ENCODE measurements around the gene KCNH4. TPM values are rescaled to one million over a fixed set of nuclear protein-coding genes. Genes with fewer than 3 reads are reported as not detected.

The KCNH4 gene
- total RNA-seq, 5 donors from 2014 or later (not counting 1 experiment from before 2014, with no cell fraction given): 0.06 to 0.35 (median 0.20) TPM; not detected in 1

GRCh38 chr17:42133461-42134041, 47.4 kb downstream of the KCNH4 start:
- Histone ChIP-seq H3K4me3 (ENCODE audit: control insufficient read depth in 1 of 2, extremely low read depth in 1 of 2, low read length in 1 of 2) (no peak overlapping the region), H3K4me1 (ENCODE audit: control insufficient read depth in 1 of 2, extremely low read depth in 1 of 2, insufficient read depth in 2 of 2, low read length in 2 of 2) (peaks cover 28 to 40% of the 10 kb centered on the region in 2 experiments), H3K27me3 (replicated peaks in 1 of 2; ENCODE audit: control insufficient read depth in 2 of 2, extremely low read depth in 1 of 2, insufficient read depth in 2 of 2, low read length in 1 of 2) (no peaks in the 10 kb centered on the region), H3K27ac (ENCODE audit: low read length) (peak overlapping the region; percentile 0), H3K9me3 (no peaks in the 10 kb centered on the region), H3K36me3 (ENCODE audit: control insufficient read depth in 2 of 2, extremely low read depth in 1 of 2, insufficient read depth in 1 of 2, low read length in 1 of 2) (peaks cover 14 to 48% of the 10 kb centered on the region in 2 donors)
- Mint-ChIP-seq H3K4me1 (peaks cover 50 to 65% (median 61%) of the 10 kb centered on the region in 3 donors), H3K27ac (peak overlapping the region; percentile 86 to 88), H3K9me3 (no peaks in the 10 kb centered on the region), H3K27me3 (no peaks in the 10 kb centered on the region), H3K4me3 (peak overlapping the region in 1 of 3 donors; percentile 56), H3K36me3 (peaks cover 25% of the 10 kb centered on the region)
- ATAC-seq (replicated peaks in 1 of 4) (peak; percentile 73 to 84 (median 79)), DNase-seq (peak in 31 of 35 experiments; percentile 23 to 80 (median 47))
- CTCF ChIA-PET: no interaction called here
- WGBS (ENCODE audit: insufficient coverage): 38% methylated on average over 4 of the region's 4 CpGs
- POLR2A ChIA-PET: interaction anchor here in 1 of 2 donors (0.6 kb wide), 1 partner anchor 164 kb away, joined by 3 read pairs; no protein-coding TSS in a partner anchor

GRCh38 chr17:42132941-42133340, 48.0 kb downstream of the KCNH4 start:
- H3K27me3 Mint-ChIP-seq: no peaks in the 10 kb centered on the region
- peak overlapping the region in 2 of 3 donors; percentile 7 to 56 for H3K4me3 Mint-ChIP-seq
- Histone ChIP-seq H3K4me1 (ENCODE audit: control insufficient read depth in 1 of 2, extremely low read depth in 1 of 2, insufficient read depth in 2 of 2, low read length in 2 of 2) (peaks cover 28 to 40% of the 10 kb centered on the region in 2 experiments), H3K9me3 (no peaks in the 10 kb centered on the region), H3K27me3 (replicated peaks in 1 of 2; ENCODE audit: control insufficient read depth in 2 of 2, extremely low read depth in 1 of 2, insufficient read depth in 2 of 2, low read length in 1 of 2) (no peaks in the 10 kb centered on the region), H3K27ac (ENCODE audit: low read length) (no peak overlapping the region), H3K36me3 (ENCODE audit: control insufficient read depth in 2 of 2, extremely low read depth in 1 of 2, insufficient read depth in 1 of 2, low read length in 1 of 2) (peaks cover 16 to 55% of the 10 kb centered on the region in 2 donors), H3K4me3 (ENCODE audit: control insufficient read depth in 1 of 2, extremely low read depth in 1 of 2, low read length in 1 of 2) (no peak overlapping the region)
- peaks cover 50 to 60% (median 55%) of the 10 kb centered on the region in 3 donors for H3K4me1 Mint-ChIP-seq
- peak overlapping the region; percentile 86 to 88 for H3K27ac Mint-ChIP-seq
- no peaks in the 10 kb centered on the region for H3K9me3 Mint-ChIP-seq
- WGBS (ENCODE audit: insufficient coverage): 30% methylated on average over 3 of the region's 3 CpGs
- ATAC-seq (replicated peaks in 1 of 4) (peak; percentile 27 to 46 (median 39)), DNase-seq (peak in 2 of 35 experiments; percentile 20 to 23)
- ChIA-PET CTCF (no interaction called here), POLR2A (interaction anchor here in 1 of 2 donors (0.6 kb wide), 1 partner anchor 163 kb away, joined by 3 read pairs; no protein-coding TSS in a partner anchor)
- peaks cover 30% of the 10 kb centered on the region for H3K36me3 Mint-ChIP-seq

GRCh38 chr17:42131981-42132432, 48.9 kb downstream of the KCNH4 start:
- Mint-ChIP-seq H3K27ac (peak overlapping the region; percentile 75 to 86), H3K4me3 (no peak overlapping the region), H3K36me3 (peaks cover 36% of the 10 kb centered on the region), H3K9me3 (no peaks in the 10 kb centered on the region), H3K4me1 (peaks cover 50 to 57% (median 54%) of the 10 kb centered on the region in 3 donors), H3K27me3 (no peaks in the 10 kb centered on the region)
- POLR2A ChIA-PET: no interaction called here
- no CpG with 5 or more reads among the region's 4 CpGs for WGBS (ENCODE audit: insufficient coverage)
- ATAC-seq (replicated peaks in 1 of 4): no peak
- Histone ChIP-seq H3K4me3 (ENCODE audit: control insufficient read depth in 1 of 2, extremely low read depth in 1 of 2, low read length in 1 of 2) (no peak overlapping the region), H3K27ac (ENCODE audit: low read length) (no peak overlapping the region), H3K36me3 (ENCODE audit: control insufficient read depth in 2 of 2, extremely low read depth in 1 of 2, insufficient read depth in 1 of 2, low read length in 1 of 2) (peaks cover 18 to 64% of the 10 kb centered on the region in 2 donors), H3K4me1 (ENCODE audit: control insufficient read depth in 1 of 2, extremely low read depth in 1 of 2, insufficient read depth in 2 of 2, low read length in 2 of 2) (peaks cover 28 to 40% of the 10 kb centered on the region in 2 experiments), H3K9me3 (no peaks in the 10 kb centered on the region), H3K27me3 (replicated peaks in 1 of 2; ENCODE audit: control insufficient read depth in 2 of 2, extremely low read depth in 1 of 2, insufficient read depth in 2 of 2, low read length in 1 of 2) (no peaks in the 10 kb centered on the region)
- CTCF ChIA-PET: interaction anchor here (0.6 to 0.7 kb wide), 2 partner anchors 112 to 180 kb away, joined by 3 to 7 read pairs; no protein-coding TSS in a partner anchor
- DNase-seq: no peak

- peak overlapping the region; percentile 75 to 86 for H3K27ac Mint-ChIP-seq
- peaks cover 27 to 34% of the 10 kb centered on the region in 2 experiments for H3K4me1 ChIP-seq (ENCODE audit: control insufficient read depth in 1 of 2, extremely low read depth in 1 of 2, insufficient read depth in 2 of 2, low read length in 2 of 2)
- H3K36me3 Mint-ChIP-seq: peaks cover 41% of the 10 kb centered on the region
- H3K4me3 Mint-ChIP-seq: no peak overlapping the region
- peaks cover 45 to 50% (median 49%) of the 10 kb centered on the region in 3 donors for H3K4me1 Mint-ChIP-seq
- no peaks in the 10 kb centered on the region for H3K9me3 Mint-ChIP-seq
- H3K36me3 ChIP-seq (ENCODE audit: control insufficient read depth in 2 of 2, extremely low read depth in 1 of 2, insufficient read depth in 1 of 2, low read length in 1 of 2): peaks cover 18 to 69% of the 10 kb centered on the region in 2 donors
- H3K4me3 ChIP-seq (ENCODE audit: control insufficient read depth in 1 of 2, extremely low read depth in 1 of 2, low read length in 1 of 2): no peak overlapping the region
- H3K27me3 ChIP-seq (replicated peaks in 1 of 2; ENCODE audit: control insufficient read depth in 2 of 2, extremely low read depth in 1 of 2, insufficient read depth in 2 of 2, low read length in 1 of 2): no peaks in the 10 kb centered on the region
- POLR2A ChIA-PET: no interaction called here
- no peak for DNase-seq
- no peak for ATAC-seq (replicated peaks in 1 of 4)
- H3K9me3 ChIP-seq: no peaks in the 10 kb centered on the region
- 93% methylated on average over 3 of the region's 4 CpGs for WGBS (ENCODE audit: insufficient coverage)
- H3K27me3 Mint-ChIP-seq: no peaks in the 10 kb centered on the region
- no peak overlapping the region for H3K27ac ChIP-seq (ENCODE audit: low read length)
- CTCF ChIA-PET: interaction anchor here in 1 of 2 donors (0.5 kb wide), 1 partner anchor 172 kb away, joined by 4 read pairs; no protein-coding TSS in a partner anchor
Measured at GRCh38 chr17:42131232-42131631, 49.7 kb downstream of the KCNH4 start.

- Mint-ChIP-seq H3K36me3 (peaks cover 47% of the 10 kb centered on the region), H3K27ac (peak overlapping the region; percentile 77 to 86), H3K27me3 (no peaks in the 10 kb centered on the region), H3K9me3 (no peaks in the 10 kb centered on the region), H3K4me1 (peaks cover 37 to 42% (median 41%) of the 10 kb centered on the region in 3 donors), H3K4me3 (no peak overlapping the region)
- Histone ChIP-seq H3K27ac (ENCODE audit: low read length) (no peak overlapping the region), H3K27me3 (replicated peaks in 1 of 2; ENCODE audit: control insufficient read depth in 2 of 2, extremely low read depth in 1 of 2, insufficient read depth in 2 of 2, low read length in 1 of 2) (no peaks in the 10 kb centered on the region), H3K9me3 (no peaks in the 10 kb centered on the region), H3K36me3 (ENCODE audit: control insufficient read depth in 2 of 2, extremely low read depth in 1 of 2, insufficient read depth in 1 of 2, low read length in 1 of 2) (peaks cover 18 to 71% of the 10 kb centered on the region in 2 donors), H3K4me1 (ENCODE audit: control insufficient read depth in 1 of 2, extremely low read depth in 1 of 2, insufficient read depth in 2 of 2, low read length in 2 of 2) (peaks cover 22 to 27% of the 10 kb centered on the region in 2 experiments), H3K4me3 (ENCODE audit: control insufficient read depth in 1 of 2, extremely low read depth in 1 of 2, low read length in 1 of 2) (no peak overlapping the region)
- POLR2A ChIA-PET: interaction anchor here in 1 of 2 donors (0.6 to 1.0 kb wide), 2 partner anchors 20 to 205 kb away, joined by 4 to 7 read pairs; no protein-coding TSS in a partner anchor
- WGBS (ENCODE audit: insufficient coverage): 100% methylated on average over 6 of the region's 16 CpGs
- CTCF ChIA-PET: no interaction called here
- DNase-seq (no peak), ATAC-seq (replicated peaks in 1 of 4) (no peak)
Measured at GRCh38 chr17:42130310-42130936, 50.5 kb downstream of the KCNH4 start.

GRCh38 chr17:42129109-42129837, 51.7 kb downstream of the KCNH4 start:
- ChIA-PET CTCF (no interaction called here), POLR2A (interaction anchor here (0.5 to 1.0 kb wide), 3 partner anchors 19 to 22 kb away, joined by 3 to 5 read pairs (median 4); no protein-coding TSS in a partner anchor)
- WGBS (ENCODE audit: insufficient coverage): 96% methylated on average over 5 of the region's 8 CpGs
- H3K9me3 ChIP-seq: no peaks in the 10 kb centered on the region
- no peak overlapping the region for H3K27ac Mint-ChIP-seq
- ATAC-seq (replicated peaks in 1 of 4) (no peak), DNase-seq (no peak)
- peaks cover 20 to 21% of the 10 kb centered on the region in 2 experiments for H3K4me1 ChIP-seq (ENCODE audit: control insufficient read depth in 1 of 2, extremely low read depth in 1 of 2, insufficient read depth in 2 of 2, low read length in 2 of 2)
- H3K27me3 Mint-ChIP-seq: no peaks in the 10 kb centered on the region
- no peak overlapping the region for H3K27ac ChIP-seq (ENCODE audit: low read length)
- peaks cover 33 to 37% (median 34%) of the 10 kb centered on the region in 3 donors for H3K4me1 Mint-ChIP-seq
- H3K36me3 Mint-ChIP-seq: peaks cover 49% of the 10 kb centered on the region
- H3K4me3 Mint-ChIP-seq: no peak overlapping the region
- no peaks in the 10 kb centered on the region for H3K27me3 ChIP-seq (replicated peaks in 1 of 2; ENCODE audit: control insufficient read depth in 2 of 2, extremely low read depth in 1 of 2, insufficient read depth in 2 of 2, low read length in 1 of 2)
- no peaks in the 10 kb centered on the region for H3K9me3 Mint-ChIP-seq
- no peak overlapping the region for H3K4me3 ChIP-seq (ENCODE audit: control insufficient read depth in 1 of 2, extremely low read depth in 1 of 2, low read length in 1 of 2)
- peaks cover 18 to 75% of the 10 kb centered on the region in 2 donors for H3K36me3 ChIP-seq (ENCODE audit: control insufficient read depth in 2 of 2, extremely low read depth in 1 of 2, insufficient read depth in 1 of 2, low read length in 1 of 2)

Measured in T-cell (primary cell).